Fibroblast of villous mesenchyme (primary cell): ENCODE data around the gene CADM4. TPM values are rescaled to one million over a fixed set of nuclear protein-coding genes. Genes with fewer than 3 reads are reported as not detected.

Experiments used
- DNase-seq: peaks from one replicate; pipeline ENCODE4 v3.0.0-alpha.2; 2010; ENCODE audit warnings: low read depth
- H3K4me3 ChIP-seq: 2 replicates; pipeline ENCODE4 v1.5.1; 2011; ENCODE audit warnings: low read depth, mild to moderate bottlenecking, low read length
- total RNA-seq: library from RNA; depleted of rRNA; stranded (reverse); fragments of >200 nt; gene quantifications from 2 replicates; pipeline ENCODE4 v1.2.3, GENCODE V29; 2012
- TF ChIP-seq, protein P1 (sequence below): IDR thresholded peaks from 2 replicates; pipeline ENCODE4 v1.5.1; 2012; ENCODE audit warnings: low read depth, mild to moderate bottlenecking, low read length; ENCODE audit not compliant: insufficient read depth

Gene CADM4
- total RNA-seq, 1 donor, result 22.0 TPM

DNA sequence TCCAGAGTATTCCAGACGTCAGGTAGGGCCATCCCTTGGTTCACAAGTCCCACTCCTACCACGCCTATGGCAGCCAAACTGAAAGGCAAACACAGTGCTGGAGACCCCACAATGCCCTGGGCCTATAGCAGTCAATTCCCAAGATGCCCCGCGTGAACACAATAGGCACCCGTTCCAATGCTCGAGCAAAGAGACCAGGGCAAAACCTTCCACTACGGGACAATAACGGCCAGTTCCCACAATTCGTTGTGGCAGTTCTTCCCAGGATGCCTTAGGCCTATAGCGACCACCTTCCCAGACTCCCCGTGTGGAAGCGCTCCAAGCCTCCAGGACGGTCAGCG is 20.8 kb downstream of the CADM4 start:
- H3K4me3 ChIP-seq, result peak overlapping the region; percentile 68
- DNase-seq, result no peak
- TF ChIP-seq, protein P1, sequence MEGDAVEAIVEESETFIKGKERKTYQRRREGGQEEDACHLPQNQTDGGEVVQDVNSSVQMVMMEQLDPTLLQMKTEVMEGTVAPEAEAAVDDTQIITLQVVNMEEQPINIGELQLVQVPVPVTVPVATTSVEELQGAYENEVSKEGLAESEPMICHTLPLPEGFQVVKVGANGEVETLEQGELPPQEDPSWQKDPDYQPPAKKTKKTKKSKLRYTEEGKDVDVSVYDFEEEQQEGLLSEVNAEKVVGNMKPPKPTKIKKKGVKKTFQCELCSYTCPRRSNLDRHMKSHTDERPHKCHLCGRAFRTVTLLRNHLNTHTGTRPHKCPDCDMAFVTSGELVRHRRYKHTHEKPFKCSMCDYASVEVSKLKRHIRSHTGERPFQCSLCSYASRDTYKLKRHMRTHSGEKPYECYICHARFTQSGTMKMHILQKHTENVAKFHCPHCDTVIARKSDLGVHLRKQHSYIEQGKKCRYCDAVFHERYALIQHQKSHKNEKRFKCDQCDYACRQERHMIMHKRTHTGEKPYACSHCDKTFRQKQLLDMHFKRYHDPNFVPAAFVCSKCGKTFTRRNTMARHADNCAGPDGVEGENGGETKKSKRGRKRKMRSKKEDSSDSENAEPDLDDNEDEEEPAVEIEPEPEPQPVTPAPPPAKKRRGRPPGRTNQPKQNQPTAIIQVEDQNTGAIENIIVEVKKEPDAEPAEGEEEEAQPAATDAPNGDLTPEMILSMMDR, result no peak

DNA sequence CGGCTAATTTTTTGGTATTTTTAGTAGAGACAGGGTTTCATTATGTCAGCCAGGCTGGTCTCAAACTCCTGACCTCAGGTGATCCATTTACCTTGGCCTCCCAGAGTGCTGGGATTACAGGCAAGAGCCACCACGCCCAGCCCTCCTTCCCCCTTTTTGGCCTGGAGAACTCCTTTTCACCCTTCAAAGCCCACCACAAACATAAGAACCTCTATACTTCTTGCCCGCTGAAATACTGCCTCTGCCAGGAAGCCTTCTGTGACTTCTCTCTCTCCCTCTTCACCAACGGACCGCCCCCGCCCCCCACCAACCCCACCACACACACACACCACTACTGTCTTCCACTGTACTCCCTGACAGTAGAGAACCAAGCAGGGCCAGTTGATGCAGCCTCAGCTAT is 22.7 kb downstream of the CADM4 start:
- H3K4me3 ChIP-seq, result no peak overlapping the region
- TF ChIP-seq, protein P1, result no peak
- no peak for DNase-seq

DNA sequence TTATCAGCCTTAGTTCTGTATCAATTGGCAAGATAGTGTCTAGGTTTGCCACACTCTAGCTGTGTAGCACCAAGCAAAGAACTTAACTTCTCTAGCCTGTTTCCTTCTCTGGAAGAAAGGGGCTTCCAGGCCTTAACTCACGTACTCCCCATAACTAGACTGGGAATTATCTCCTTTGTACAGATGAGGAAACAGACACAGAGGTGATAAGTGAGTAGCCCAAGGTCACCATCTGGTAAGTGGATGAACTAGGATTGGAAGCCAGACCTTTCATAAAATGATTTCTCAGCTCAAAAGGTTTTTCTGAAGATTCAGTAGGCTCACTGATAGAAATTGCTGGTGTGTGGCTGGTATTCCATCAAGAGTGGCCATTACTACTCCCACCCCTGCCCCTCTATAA is 23.3 kb downstream of the CADM4 start:
- DNase-seq, result no peak

DNA sequence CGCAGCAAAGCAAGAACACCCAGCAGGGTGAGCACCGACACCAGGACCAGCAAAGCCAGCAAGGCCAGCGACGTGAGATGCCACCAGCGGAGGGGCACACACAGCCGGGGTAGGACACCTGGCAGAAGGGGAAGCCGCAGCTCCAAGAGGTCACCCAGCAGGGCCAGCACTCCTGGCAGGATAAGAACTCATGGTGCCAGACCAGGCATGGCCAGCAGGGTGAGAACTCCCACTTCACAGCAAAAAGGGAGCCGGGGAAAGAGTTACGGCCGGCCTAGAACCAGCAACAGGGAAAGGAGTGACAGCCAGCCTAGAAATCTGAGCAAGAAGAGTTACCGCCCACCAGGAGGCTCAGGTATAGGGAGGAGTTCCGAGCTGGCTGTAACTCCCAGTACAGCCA is 27.3 kb downstream of the CADM4 start:
- DNase-seq, result no peak
- TF ChIP-seq, protein P1, result no peak
- no peak overlapping the region for H3K4me3 ChIP-seq

More for the DNA sequence above, 23.3 kb downstream of the CADM4 start:
- no peak overlapping the region for H3K4me3 ChIP-seq
- TF ChIP-seq, protein P1, result no peak

DNA sequence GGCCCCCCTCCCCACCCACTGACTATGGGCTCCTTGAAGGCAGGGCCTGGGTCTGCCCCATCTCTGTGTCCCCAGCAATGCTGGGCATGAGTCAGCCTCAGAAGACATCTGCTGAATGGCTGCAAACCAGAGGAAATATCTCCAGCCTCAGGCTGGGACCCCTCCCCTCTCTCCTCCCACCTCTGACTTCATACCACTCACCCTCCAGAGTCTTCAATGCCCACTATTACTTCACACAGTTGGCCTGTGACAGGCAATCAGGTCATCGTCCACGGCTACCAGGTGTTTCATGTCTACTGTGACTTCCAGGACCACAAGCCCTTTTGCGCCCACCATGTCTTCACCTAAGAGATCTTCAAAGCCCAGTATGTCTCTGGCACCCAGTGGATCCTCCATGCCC is 27.9 kb downstream of the CADM4 start, which contains the start of gene SRRM5:
Gene SRRM5, plus strand, starts transcription at position 301 of the 400 bp plus-strand sequence. Its CDS starts 34 bp downstream, at position 335.
- TF ChIP-seq, protein P1, result no peak
- no peak for DNase-seq

DNA sequence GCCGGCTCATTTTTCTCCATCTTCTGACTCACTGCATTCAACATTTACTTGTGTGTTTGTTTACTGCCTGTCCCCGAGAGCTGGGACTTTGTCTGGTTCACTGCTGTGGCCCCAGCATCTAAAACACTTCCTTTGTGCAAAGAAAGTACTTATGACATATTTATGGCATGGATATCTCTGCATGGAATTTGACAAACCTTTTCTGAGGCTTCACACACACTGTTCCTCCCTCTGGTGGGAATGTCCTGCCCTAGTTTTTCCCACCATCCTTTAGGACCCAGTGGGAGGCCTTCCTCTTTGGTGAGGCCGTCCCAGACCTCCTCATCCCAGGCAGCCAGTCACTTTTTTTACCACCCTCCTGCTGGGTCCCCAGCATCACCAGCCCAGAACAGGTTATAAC is 29.2 kb downstream of the CADM4 start:
- peak; percentile 42 for DNase-seq
- H3K4me3 ChIP-seq, result no peak overlapping the region
- TF ChIP-seq, protein P1, result no peak

More for the DNA sequence above, 27.9 kb downstream of the CADM4 start, which contains the start of gene SRRM5:
- no peak within 1 kb of the TSS for H3K4me3 ChIP-seq

DNA sequence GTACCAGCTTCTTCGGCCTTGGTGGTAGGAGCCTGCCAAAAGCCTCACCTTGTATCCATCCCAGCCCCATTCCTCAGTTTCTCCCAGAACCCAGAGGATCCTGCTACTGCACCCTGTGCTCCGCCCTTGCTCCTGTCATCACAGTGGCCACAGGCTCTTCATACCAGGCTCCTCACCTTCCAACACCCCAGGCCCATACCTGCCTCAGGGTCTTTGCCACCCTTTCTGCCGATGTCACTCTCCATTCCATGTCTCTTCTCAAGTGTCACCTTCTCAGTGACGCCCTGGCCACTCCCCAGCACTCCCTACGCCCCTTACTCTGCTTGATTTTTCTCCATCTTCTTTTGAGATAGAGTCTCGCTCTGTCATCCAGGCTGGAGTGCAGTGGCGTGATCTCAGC is 29.8 kb downstream of the CADM4 start:
- no peak overlapping the region for H3K4me3 ChIP-seq
- no peak for DNase-seq
- TF ChIP-seq, protein P1, result no peak
